HG02759 (cell line): ENCODE results near the gene ZNF783.
"Not testable (repeated sequence)": the region's sequence is repeated elsewhere in the genome, so short reads cannot be mapped to it uniquely, and the experiment has no call there.

Experiments
- ATAC-seq: cut with Tn5 transposase; IDR thresholded peaks from one replicate; pipeline ENCODE4 v1.9.1; 2021; ENCODE audit warnings: mild to moderate bottlenecking, moderate library complexity; ENCODE audit not compliant: unreplicated experiment

ZNF783 gene

DNA sequence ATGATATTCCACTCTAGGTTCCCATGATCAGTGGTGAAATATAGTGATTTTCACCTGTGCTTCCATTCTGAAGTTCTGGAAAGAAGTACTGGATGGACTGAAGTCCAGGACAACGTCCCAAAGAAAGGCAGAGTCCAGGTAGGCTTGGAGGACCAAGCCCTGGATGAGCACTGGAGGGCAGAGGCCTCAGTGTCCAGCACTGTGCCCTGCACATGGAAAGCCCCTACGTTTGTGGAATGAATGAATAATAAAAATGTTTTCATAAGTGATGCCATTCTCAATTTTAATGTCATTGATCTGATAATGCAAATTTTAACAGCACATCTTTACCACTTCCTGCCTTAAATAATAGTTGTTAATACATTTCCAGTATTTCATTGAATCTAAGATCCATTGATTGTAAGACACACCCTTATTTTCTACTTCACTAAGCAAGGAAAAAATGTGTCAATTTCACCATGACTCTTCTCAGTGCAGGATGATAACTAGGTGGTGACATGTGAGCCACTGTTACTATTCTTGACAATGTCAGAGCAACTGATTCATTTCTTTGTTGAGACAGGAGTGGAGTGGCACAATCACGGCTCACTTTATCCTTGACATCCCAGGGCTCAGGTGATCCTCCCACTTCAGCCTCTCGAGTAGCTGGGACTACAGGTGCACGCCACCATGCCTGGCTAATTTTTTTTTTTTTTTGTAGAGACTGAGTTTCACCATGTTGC is 35.2 kb downstream of the ZNF783 start:
- ATAC-seq: no peak

DNA sequence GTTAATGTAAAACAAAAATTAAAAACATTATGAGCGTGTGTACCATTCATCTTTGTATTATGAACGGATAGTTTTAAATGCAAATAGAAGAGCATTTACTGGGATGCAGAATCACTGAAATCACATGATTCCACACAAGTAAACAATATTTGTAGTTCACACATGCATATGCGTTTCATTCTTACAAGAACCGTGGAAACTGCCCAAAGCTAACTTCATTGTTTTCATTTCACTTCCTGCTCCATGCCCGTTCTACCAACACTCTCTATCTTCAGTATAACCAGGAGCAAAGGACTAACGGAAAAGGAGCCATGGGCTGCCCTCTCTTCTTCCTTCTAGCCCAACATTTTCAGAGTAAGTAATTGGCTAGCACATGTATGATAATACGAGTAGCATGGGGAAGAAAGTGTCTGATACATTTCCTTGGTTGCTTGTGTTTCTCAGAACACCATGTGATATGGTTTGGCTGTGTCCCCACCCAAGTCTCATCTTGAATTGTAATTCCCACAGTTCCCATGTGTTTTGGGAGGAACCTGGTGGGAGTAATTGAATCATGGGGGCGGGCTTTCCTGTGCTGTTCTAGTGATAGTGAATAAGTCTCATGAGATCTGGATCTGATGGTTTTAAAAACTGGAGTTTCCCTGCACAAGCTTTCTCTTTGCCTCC is 38.8 kb downstream of the ZNF783 start:
- no peak for ATAC-seq

DNA sequence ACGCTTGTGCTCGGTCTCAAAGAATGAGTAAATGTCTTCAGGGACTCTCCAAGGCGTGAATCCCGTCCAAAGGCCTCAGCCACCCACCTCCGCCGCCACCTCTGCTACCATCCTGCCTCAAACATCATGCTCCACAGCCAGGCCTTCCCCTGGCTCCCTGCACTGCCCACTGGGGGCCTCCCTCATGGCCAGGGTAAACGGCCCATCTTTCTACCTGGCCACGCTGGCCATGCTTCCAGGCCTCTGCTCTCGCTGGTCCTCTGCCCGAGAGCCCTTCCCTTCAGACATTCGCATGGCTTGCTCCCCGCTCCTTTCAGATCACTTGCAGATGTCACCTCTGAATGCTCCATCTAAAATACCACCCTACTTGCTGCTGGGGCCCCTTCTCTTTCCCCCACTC is 40.2 kb downstream of the ZNF783 start:
- ATAC-seq: no peak

DNA sequence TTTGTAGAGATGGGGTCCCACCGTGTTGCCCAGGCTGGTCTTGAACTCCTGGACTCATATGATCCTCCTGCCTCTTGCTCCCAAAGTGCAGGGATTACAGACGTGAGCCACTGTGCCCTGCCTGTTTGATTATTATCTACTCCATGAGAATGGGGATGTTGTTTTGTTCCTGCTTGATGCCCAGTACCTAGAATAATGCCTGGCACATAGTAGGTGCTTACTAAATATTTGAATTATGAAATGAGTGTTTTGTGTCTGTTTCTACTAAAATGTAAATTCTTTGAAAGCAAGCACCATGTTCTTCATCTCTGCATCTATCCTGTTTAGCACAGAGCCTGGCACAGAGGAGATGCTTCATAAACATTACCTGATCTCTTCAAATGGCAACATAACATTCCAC is 40.9 kb downstream of the ZNF783 start:
- ATAC-seq: no peak

DNA sequence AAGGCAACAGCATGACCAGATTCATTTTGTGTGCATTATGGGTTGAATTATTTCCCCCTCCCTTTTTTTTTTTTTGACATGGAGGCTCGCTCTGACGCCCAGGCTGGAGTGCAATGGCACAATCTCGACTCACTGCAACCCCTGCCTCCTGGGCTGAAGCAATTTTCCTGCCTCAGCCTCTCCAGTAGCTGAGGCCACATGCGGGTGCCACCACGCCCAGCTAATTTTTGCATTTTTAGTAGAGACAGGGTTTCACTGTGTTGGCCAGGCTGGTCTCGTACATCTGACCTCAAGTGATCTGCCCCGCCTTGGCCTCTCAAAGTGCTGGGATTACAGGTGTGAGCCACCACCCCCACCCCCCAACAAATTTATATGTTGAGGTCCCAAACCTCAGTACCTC is 42.0 kb downstream of the ZNF783 start:
- ATAC-seq: no peak

DNA sequence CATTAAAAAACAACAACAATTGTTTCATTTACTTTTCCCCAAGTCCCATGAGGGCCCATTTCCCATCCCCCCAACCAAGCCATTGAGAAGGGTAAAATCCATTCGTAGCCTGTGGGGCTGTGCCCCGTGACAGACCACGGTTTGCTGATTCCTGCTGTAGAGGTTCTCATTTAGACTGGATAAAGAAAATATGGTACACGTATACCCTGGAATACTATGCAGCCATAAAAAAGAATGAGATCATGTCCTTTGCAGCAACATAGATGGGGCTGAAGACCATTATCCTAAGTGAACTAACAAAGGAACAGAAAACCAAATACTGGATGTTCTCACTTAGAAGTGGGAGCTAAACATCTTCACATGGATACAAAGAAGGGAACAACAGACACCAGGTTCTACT is 44.9 kb downstream of the ZNF783 start:
- ATAC-seq: no peak

DNA sequence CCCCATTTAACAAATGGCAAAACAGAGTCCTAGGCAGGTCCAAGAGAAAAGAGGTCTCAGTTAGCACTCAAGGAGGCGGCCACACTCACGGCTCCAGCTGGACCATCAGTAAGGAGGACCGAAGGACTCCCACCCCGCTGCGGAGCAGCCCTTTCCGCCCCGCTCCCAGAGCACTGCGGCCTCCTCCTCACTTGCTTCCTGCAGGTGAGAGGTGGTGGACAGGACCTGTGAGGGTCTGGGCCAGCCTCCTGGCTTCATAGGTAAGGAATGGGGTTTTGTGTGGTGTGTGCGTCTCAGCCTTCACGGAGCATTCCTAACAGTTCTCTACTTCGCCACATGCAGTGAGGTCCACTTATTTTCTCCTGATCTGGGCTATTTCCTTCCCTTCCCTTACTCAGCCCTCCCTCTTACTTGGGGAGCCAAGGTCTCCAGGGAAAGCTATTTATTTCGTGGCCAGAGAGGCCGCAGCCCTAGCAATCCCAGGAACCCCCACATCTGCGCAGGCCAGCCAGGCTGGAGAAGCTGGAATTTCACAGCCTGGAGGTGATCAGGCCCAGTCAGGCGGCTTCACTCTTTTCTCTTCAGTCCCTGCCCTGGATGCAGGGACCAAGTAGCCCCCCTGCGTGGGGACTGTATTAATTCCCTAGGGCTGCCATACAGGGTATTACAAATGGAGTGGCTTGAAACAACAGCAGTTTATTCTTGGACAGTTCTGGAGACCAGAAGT is 45.9 kb downstream of the ZNF783 start:
- ATAC-seq: no peak

DNA sequence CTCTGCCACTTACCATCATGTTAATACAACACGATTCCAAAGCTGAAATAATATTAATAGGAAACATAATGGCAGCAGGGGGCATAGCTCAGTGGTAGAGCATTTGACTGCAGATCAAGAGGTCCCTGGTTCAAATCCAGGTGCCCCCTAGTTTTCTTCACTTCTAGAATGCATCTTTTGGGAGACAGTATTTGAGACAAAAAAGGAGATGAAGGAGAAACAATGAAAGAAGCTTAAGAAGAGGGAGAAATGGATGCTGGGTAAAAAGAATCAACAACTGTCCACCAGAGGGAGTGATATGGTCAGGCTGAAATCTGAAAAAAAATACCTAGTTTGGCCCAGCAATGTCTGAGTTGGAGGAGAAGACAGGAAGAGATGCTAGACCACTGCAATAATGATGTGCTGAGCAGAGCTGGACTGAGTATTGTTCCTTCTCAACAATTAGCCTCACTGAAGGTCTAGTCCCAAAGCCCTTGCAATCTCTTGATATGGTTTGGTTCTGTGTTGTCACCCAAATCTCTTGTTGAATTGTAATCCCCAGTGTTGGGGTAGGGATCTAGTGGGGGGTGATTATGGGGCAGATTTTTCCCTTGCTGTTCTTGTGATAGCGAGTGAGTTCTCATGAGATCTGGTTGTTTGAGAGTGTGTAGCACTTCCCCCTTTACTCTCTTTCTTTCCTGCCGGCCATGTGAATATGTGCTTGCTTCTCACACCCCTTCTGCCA is 48.3 kb downstream of the ZNF783 start:
- ATAC-seq: peak; percentile 81

DNA sequence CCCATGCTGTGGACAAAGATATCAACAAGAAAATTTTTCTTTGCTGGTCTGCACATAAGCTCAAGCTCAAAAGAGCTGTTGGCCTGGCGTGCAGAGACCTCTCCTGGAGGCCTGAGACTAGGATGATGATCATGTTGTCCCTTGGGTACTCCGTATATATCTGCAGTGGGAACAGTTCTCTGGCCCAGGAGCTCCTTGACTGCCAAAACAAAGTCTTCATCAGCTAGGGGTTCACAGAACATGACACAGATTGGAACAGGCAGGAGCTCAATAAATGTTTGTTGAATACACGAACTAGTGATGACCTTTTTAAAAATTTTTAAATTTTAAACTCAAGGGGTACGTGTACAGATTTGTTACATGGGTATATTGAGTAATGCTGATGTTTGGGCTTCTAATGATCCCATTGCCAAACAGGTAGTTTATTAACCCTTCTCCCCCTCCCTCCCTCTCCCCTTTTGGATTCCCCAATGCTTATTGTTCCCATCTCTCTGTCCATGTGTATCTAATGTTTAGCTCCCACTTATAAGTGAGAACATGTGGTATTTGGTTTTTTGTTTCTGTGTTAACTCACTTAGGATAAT is 49.1 kb downstream of the ZNF783 start:
- ATAC-seq: no peak

DNA sequence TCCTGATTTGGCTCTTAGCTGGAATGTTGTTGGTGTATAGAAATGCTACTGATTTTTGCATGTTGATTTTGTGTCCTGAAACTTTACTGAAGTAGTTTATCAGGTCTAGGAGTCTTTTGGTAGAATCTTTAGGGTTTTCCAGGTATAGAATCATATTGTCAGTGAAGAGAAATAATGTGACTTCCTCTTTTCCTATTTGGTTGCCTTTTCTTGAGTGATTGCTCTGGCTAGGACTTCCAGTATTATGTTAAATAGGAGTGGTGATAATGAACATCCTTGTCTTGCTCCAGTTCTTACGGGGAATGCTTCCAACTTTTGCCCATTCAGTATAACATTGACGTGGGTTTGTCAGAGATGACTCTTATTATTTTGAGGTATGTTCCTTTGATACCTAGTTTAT is 52.0 kb downstream of the ZNF783 start:
- ATAC-seq: no peak

DNA sequence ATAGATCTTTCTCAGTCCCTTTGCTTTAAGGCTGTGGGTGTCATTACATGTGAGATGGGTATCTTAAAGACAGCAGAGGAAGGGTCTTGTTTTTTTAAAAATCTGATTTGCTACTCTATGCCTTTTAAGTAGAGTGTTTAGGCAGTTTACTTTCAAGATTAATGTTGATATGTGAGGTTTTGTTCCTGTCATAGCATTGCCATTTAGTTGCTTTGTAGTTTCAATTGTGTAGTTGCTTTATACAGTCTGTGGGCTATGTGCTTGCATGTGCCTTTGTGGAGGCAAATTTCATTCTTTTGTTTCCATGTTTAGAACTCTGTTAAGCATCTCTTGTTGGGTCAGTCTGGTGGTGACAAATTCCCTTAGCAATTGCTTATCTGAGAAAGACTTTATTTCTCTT is 54.6 kb downstream of the ZNF783 start:
- ATAC-seq: no peak

DNA sequence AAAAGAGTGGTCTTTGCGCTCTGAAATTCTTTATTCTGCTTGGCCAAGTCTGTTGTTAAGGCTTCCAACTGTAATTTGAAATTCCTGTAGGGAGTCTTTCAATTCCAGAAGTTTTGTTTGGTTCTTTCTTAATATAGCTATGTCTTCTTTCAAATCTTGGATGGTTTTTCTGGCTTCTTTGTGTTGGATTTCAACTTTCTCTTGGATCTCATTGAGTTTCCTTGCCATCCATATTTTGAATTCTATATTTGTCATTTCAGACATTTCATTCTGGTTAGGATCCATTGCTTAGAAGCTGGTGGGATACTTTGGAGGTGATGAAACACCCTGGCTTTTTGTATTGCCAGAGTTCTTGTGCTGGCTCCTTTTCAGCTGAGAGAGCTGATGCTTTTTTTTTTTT is 55.5 kb downstream of the ZNF783 start:
- no peak for ATAC-seq

DNA sequence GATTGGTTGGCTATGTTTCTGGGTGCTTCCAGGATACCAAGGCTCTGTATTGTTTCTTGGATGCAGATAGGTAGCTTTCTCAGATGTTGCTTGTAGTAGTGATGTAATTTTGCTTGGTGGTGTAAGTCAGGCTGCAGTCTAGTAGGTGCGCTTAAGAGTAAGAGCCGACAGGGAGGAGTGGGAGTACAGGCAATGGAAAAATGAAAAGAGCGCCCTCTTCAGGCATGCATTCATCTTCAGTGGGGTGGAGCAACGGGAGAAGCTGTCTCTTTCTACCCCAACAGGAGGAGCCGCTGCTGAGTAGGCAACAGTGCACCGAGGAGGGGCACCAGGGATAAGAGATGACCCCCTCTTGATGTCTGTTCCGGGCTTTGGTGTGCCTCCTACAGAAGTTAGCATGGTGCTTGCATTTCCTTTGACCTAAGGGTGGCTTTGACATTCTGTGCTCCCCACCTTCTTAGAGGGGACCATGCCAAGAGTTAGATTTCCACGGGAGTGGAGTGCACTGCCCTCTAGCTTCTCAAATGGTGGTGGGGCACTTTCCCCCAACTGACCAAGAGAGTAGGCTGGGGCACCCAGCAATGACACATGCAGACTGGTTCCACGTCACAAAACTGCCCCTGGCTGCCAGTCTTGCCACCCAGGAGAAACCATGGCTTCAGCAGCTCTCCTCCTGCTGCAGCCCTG is 56.1 kb downstream of the ZNF783 start:
- no peak for ATAC-seq

DNA sequence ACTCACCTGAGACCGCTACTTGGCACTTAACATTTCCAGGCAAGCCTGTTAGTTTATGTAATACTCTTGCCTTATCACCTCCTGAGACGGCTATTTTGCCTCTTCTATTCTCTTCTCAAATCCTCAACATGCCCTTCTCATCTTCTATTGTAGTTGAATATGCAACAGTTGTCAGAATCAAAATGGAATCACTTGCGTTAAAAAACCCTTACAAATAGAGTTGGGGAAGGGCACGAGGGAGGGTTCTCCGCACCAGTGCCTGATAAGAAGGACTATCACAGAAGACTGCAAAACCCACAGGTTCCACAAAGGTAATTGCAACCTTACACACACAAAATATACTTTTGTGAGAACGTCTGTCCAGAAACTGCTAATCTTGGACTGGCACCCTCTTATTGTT is 57.4 kb downstream of the ZNF783 start:
- ATAC-seq: no peak

DNA sequence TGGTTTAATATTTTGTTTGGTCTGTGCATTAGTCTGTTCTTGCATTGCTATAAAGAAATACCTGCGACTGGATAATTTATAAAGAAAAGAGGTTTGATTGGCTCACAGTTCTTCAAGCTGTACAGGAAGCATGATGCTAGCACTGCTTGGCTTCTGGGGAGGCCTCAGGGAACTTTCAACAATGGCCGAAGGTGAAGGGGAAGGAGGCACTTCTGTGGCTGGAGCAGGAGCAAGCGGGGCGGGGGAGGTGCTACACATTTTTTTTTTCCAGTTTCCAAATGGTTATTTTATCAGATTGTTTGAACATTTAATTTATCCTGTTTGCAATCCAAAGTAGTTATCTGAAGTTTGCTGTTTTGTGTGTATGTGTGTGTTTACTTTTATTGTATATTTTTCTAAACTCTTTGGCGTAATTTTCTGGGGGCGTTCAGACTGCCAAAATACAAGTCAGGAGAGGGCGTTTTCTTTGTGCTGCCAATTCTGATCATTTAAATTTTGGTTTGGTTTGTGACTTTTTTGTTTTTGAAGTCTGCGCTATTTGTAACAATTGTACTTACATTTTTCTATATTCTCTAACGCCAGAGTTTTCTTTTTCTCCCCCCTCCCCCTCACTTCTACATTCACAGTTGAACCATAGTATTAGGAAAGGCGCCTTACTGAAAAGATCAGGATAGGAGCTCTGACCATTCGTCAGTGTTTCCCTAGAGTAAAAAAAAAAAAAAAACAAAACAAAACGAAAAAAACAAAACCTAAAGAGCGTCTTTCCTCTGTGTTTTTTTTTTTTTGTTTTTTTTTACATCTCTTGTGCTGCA is 58.5 kb downstream of the ZNF783 start:
- no peak for ATAC-seq

DNA sequence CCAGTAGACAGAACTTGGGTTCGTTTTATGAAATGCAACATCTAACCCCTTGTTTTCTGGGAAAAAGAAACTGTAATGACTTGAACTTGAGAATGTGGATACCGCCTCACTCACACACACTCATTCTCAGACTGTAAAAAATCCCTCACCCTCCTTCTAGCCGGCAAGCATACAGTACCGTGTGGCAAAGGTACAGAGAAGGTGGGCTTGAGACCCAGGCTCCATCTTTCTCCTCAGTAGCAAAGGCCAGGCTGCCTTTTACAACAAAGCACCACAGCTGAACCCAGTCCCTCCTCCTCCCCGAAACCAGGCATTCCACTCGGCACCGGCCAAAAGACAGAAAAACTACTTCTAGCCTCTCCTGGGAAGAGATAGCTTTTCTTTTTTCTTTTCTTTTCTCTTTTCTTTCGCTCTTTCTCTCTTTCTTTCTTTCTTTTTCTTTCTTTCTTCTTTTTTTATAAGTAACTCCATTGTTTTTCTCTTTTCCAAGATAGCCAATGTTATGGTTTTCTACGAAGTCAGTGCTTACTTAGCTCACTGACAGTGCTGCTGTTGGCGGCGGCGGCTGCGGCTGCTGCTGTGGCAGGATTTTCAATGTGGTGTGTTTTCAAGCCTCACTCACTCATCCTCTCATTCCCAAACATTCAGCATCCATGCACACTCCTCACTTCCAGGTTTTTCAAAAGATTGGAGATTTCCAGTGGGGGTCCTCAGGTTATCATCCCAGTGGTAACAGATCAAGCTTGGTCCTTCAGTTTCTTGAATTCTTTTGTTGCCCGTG is 59.3 kb downstream of the ZNF783 start:
- ATAC-seq: not testable (repeated sequence)

DNA sequence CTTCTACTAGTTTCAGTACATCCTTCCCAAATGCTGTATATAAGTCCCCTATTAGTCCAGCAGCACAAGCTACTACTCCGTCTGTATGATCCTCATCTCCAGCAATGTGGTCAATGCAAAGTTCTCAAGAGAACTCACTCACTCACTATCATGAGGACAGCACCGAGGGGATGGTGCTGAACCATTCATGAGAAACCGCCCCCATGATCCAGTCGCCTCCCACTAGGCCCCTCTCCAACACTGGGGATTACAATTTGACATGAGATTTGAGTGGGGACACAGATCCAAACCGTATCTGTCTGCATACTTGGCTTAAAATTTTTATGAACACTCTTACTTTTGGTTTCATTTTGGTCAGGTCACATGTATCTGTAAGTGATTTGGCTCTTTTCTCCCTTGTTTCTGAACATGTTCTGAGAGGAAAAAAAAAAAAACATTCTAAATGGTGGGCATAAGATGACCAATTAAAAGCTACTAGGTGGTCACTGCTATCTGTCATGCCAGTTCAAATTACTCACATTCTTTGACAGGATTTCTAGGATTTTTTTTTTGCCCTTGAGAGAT is 60.1 kb downstream of the ZNF783 start:
- no peak for ATAC-seq

DNA sequence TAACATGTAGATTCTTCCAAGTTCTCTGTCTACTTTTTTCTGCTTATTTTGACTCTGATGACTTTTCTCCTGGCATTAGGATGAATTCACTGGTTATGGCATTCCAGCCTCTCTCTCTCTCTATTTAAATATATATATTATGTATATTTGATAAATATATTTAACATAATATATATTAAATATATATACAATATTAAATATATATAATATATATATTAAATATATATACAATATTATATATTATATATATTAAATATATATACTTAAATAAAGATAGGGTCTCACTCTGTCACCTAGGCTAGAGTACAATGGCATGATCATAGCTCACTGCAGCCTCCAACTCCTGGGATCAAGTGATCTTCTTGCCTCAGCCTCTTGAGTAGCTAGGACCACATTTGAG is 60.7 kb downstream of the ZNF783 start:
- no peak for ATAC-seq

DNA sequence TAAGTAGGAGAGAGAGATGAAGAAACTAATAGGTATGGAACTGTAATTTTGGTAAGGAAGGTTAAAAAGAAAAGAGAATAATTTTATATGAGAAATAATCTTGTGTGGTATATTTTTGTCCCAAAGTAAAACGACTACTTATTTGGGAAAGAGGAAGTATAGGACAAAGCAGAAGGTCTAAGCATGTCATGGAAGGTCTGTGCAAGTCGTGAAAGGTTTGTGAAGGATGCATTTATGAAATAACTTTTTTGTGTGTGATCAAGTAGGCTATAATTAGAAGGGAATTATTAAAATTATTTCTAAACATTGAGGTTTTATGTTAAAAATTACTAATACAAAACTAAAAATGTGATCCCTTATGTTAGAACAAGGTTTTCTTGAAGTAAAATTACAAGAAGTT is 63.3 kb downstream of the ZNF783 start:
- ATAC-seq: no peak
